GM21367 (cell line): Measurements from ENCODE around the gene ALKBH4.
A peak's percentile ranks its signal among the peaks of the same experiment; 100 is the strongest.

Experiments used
- ATAC-seq: cut with Tn5 transposase; IDR thresholded peaks from one replicate; pipeline ENCODE4 v1.9.1; 2021; ENCODE audit not compliant: unreplicated experiment

ALKBH4 gene

GRCh38 chr7:102429141-102429899 is 35.3 kb downstream of the ALKBH4 start:
- ATAC-seq, result no peak

GRCh38 chr7:102427019-102427405 is 37.7 kb downstream of the ALKBH4 start:
- no peak for ATAC-seq

- peak; percentile 39 for ATAC-seq
Measured at GRCh38 chr7:102426268-102427018, 38.2 kb downstream of the ALKBH4 start.

- peak; percentile 54 for ATAC-seq
Measured at GRCh38 chr7:102425639-102426267, 38.9 kb downstream of the ALKBH4 start.

GRCh38 chr7:102424787-102425218 is 39.9 kb downstream of the ALKBH4 start:
- no peak for ATAC-seq

GRCh38 chr7:102424129-102424551 is 40.5 kb downstream of the ALKBH4 start:
- no peak for ATAC-seq

- no peak for ATAC-seq
Measured at GRCh38 chr7:102421706-102422240, 42.9 kb downstream of the ALKBH4 start.

GRCh38 chr7:102418592-102418991 is 46.1 kb downstream of the ALKBH4 start:
- no peak for ATAC-seq

- ATAC-seq, result no peak
Measured at GRCh38 chr7:102417105-102417504, 47.6 kb downstream of the ALKBH4 start.

- ATAC-seq, result no peak
Measured at GRCh38 chr7:102416406-102416805, 48.3 kb downstream of the ALKBH4 start.

GRCh38 chr7:102415685-102416225 is 48.9 kb downstream of the ALKBH4 start:
- peak; percentile 52 for ATAC-seq

GRCh38 chr7:102413611-102414010 is 51.1 kb downstream of the ALKBH4 start:
- ATAC-seq, result no peak

- ATAC-seq, result no peak
Measured at GRCh38 chr7:102413091-102413490, 51.6 kb downstream of the ALKBH4 start.

GRCh38 chr7:102412548-102412947 is 52.1 kb downstream of the ALKBH4 start:
- no peak for ATAC-seq

- no peak for ATAC-seq
Measured at GRCh38 chr7:102410918-102411317, 53.7 kb downstream of the ALKBH4 start.

- ATAC-seq, result no peak
Measured at GRCh38 chr7:102410123-102410522, 54.5 kb downstream of the ALKBH4 start.

- no peak for ATAC-seq
Measured at GRCh38 chr7:102409340-102409739, 55.3 kb downstream of the ALKBH4 start.

GRCh38 chr7:102408530-102408929 is 56.1 kb downstream of the ALKBH4 start:
- peak; percentile 52 for ATAC-seq

GRCh38 chr7:102407910-102408309 is 56.8 kb downstream of the ALKBH4 start:
- ATAC-seq, result no peak
